Kidney epithelial cell (primary cell): ENCODE results near the gene ACTG2. TPM values are rescaled to one million over a fixed set of nuclear protein-coding genes. Genes with fewer than 3 reads are reported as not detected.

ENCODE experiments used
- DNase-seq: peaks from one replicate; pipeline ENCODE4 v3.0.0-alpha.2; 2010; ENCODE audit warnings: low read depth
- H3K27me3 ChIP-seq: 2 replicates; pipeline ENCODE4 v1.6.0; 2011; ENCODE audit warnings: low read length; ENCODE audit not compliant: control insufficient read depth, insufficient read depth
- H3K36me3 ChIP-seq: 2 replicates; pipeline ENCODE4 v1.5.1; 2011; ENCODE audit warnings: low read length; ENCODE audit not compliant: control insufficient read depth, insufficient read depth
- H3K4me3 ChIP-seq: 2 replicates; pipeline ENCODE4 v1.5.1; 2011; ENCODE audit warnings: low read depth, mild to moderate bottlenecking, control low read depth, low read length
- CTCF ChIP-seq: IDR thresholded peaks from 2 replicates; pipeline ENCODE4 v1.5.1; 2011; ENCODE audit warnings: mild to moderate bottlenecking, moderate library complexity, low read length, control low read depth, inconsistent platforms; ENCODE audit not compliant: insufficient read depth, poor library complexity, severe bottlenecking
- total RNA-seq: library from RNA; depleted of rRNA; stranded (reverse); fragments of >200 nt; gene quantifications from 2 replicates; pipeline ENCODE4 v1.2.3, GENCODE V29; 2015

The ACTG2 gene
- total RNA-seq, 1 donor from 2014 or later = 2.1 TPM

DNA sequence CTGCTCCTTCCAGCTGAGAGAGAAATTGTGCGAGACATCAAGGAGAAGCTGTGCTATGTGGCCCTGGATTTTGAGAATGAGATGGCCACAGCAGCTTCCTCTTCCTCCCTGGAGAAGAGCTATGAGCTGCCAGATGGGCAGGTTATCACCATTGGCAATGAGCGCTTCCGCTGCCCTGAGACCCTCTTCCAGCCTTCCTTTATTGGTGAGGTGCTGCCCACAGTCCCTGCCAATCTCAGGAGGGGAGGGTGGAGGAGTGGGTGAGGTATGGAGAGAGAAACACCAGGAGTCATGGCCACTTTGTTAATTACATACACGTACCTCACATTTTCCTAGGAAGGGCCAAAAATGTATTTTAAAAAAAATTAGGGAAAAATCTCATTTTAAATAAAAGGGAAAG, 21.9 kb downstream of the ACTG2 start:
- H3K36me3 ChIP-seq = no peaks in the 10 kb centered on the region
- no peak for TF ChIP-seq CTCF
- H3K4me3 ChIP-seq = no peak overlapping the region
- H3K27me3 ChIP-seq = no peaks in the 10 kb centered on the region
- DNase-seq = no peak

DNA sequence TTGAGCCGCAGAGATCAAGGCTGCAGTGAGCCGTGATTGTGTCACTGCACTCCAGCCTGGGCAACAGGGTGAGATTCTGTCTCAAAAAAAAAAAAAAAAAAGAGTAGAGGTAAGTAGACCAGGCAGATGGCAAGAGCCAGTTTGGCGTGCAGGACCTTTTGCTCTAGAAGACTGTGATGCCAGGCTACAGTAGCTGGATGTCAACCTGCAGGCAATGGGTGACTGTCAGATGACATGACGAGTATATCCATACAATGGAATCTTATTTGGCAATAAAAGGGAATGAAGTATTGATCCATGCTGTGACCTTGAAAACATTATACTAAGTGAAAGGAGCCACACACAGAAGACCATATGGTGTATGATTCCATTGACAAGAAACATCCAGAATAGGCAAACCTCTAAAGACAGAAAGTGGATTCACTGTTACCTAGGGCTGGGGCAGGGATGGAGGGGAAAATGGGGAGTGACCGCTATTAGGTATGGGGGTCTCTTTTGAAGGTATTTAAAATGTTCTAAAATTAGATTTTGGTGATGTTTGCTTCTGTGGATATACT, 22.7 kb downstream of the ACTG2 start:
- no peak for DNase-seq
- no peak for TF ChIP-seq CTCF
- Histone ChIP-seq H3K4me3 (no peak overlapping the region), H3K27me3 (no peaks in the 10 kb centered on the region), H3K36me3 (no peaks in the 10 kb centered on the region)

- Histone ChIP-seq H3K36me3 (no peaks in the 10 kb centered on the region), H3K4me3 (no peak overlapping the region), H3K27me3 (peaks cover 2% of the 10 kb centered on the region)
- DNase-seq = no peak
- TF ChIP-seq CTCF = no peak
Observed at GRCh38 chr2:73916666-73917065, 23.9 kb downstream of the ACTG2 start.

GRCh38 chr2:73917296-73917695, 24.5 kb downstream of the ACTG2 start:
- TF ChIP-seq CTCF = no peak
- no peak for DNase-seq
- no peak overlapping the region for H3K4me3 ChIP-seq
- peaks cover 2% of the 10 kb centered on the region for H3K27me3 ChIP-seq
- H3K36me3 ChIP-seq = no peaks in the 10 kb centered on the region

DNA sequence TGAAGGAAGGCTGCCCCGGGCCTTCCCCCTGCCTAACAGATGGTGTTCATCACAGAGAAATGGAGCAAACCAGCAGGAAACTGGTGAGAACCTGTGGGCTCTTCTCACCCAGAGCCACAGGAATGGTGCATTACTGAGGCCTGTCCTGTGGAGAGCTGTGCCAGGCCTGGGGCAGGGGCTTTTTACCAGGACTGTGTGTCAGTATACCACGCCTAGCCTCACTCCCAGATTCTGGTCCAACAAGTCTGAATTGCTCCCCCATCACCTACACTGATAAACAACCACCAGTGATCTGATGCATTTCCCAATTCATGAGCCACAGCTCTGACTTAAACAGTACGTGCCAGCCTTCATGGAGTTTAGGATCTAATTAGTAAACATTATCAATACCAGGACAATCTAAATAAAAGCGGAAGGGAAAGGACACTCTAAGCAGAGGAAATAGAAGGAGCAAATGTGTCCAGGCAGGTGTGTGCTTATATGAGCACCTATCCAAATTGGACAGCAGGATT, 24.9 kb downstream of the ACTG2 start:
- no peak for DNase-seq
- no peak overlapping the region for H3K4me3 ChIP-seq
- peaks cover 2% of the 10 kb centered on the region for H3K27me3 ChIP-seq
- TF ChIP-seq CTCF = no peak
- no peaks in the 10 kb centered on the region for H3K36me3 ChIP-seq

DNA sequence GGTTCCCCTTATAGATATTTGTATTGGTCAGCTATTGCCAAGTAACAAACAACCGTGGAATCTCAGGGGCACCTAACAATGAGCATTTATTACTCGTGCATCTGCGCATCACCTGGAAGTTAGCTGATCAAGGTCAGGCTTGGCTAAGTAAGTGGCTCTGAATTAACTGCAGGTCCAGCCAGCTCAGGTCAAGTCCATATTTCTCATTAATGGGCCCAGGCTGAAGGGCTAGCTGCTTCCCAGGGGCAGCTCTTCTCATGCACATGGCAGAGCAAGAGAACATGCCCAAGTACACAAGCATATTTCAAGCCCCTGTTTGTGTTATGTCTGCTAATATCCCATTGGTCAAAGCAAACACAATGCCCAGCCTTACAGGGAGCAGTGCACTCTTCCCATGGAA, 26.0 kb downstream of the ACTG2 start:
- TF ChIP-seq CTCF = no peak
- H3K27me3 ChIP-seq = peaks cover 2% of the 10 kb centered on the region
- H3K36me3 ChIP-seq = no peaks in the 10 kb centered on the region
- DNase-seq = no peak
- H3K4me3 ChIP-seq = no peak overlapping the region
